Spleen (tissue), 7 donors: Measurements from ENCODE around the gene RET.

Experiments
- CTCF ChIP-seq, 11 experiments: fragments of 200-600 bp in 7 of 11; fragments of 450-650 bp in 4 of 11; sonication (generic) in 4 of 11; IDR thresholded peaks in 8 of 11; conservative IDR thresholded peaks in 3 of 11; 1 replicate in 7 of 11; 2 replicates in 4 of 11; pipeline versions ENCODE4 v1.4.0 to v1.8.0; 2016 to 2021; ENCODE audit warnings: antibody characterized with exemption in 11 of 11, inconsistent platforms in 4 of 11, mild to moderate bottlenecking in 1 of 11
- POLR2A ChIP-seq, 3 donors: fragments of 450-650 bp; IDR thresholded peaks; one replicate each; pipeline ENCODE4 v1.5.1; 2017; ENCODE audit warnings: antibody characterized with exemption in 3 of 3, mild to moderate bottlenecking in 1 of 3
- POLR2AphosphoS5 ChIP-seq, 3 donors: sonication (generic); formaldehyde crosslinking; IDR thresholded peaks; one replicate each; pipeline ENCODE4 v1.5.1; 2017; ENCODE audit warnings: antibody characterized with exemption in 3 of 3
- donor health status: DM: no; HTN: no; CAD: no; lungs with moderate emphysema.
- donor health status: DM: no; HTN: no; CAD: no.
- donor health status: DM: no; HTN: no; CAD: no.

- TF ChIP-seq POLR2AphosphoS5 (IDR thresholded peaks at IDR 0.05) (peak in 1 of 3 donors; percentile 56), CTCF (IDR thresholded peaks at IDR 0.05 in 8 of 11, conservative IDR thresholded peaks at IDR 0.05 in 3 of 11) (no peak), POLR2A (IDR thresholded peaks at IDR 0.05) (no peak)
Measured at GRCh38 chr10:43128958-43129706, 52.3 kb downstream of the RET start.
